Ishikawa (cell line): ENCODE results near the gene BCL2L1.

Source experiments
- EGR1 ChIP-seq: IDR thresholded peaks from 2 replicates; pipeline ENCODE4 v1.6.1; 2012
- EP300 ChIP-seq: IDR thresholded peaks from 2 replicates; pipeline ENCODE4 v1.6.1; 2012; ENCODE audit warnings: borderline replicate concordance
- MAX ChIP-seq: IDR thresholded peaks from 2 replicates; pipeline ENCODE4 v1.6.1; 2012
- NFIC ChIP-seq: IDR thresholded peaks from 2 replicates; pipeline ENCODE4 v1.6.1; 2012
- RAD21 ChIP-seq: IDR thresholded peaks from 2 replicates; pipeline ENCODE4 v1.6.1; 2012; ENCODE audit warnings: low read depth
- REST ChIP-seq: IDR thresholded peaks from 2 replicates; pipeline ENCODE4 v1.6.1; 2012; ENCODE audit warnings: low read depth, mild to moderate bottlenecking
- TAF1 ChIP-seq: IDR thresholded peaks from 2 replicates; pipeline ENCODE4 v1.6.1; 2012; ENCODE audit warnings: low read depth, mild to moderate bottlenecking
- TCF12 ChIP-seq: IDR thresholded peaks from 2 replicates; pipeline ENCODE4 v1.6.1; 2012; ENCODE audit warnings: low read depth
- TEAD4 ChIP-seq: IDR thresholded peaks from 2 replicates; pipeline ENCODE4 v1.6.1; 2012
- YY1 ChIP-seq: IDR thresholded peaks from 2 replicates; pipeline ENCODE4 v1.6.1; 2012; ENCODE audit warnings: low read depth
- TF ChIP-seq, protein P1 (sequence below): IDR thresholded peaks from 2 replicates; pipeline ENCODE4 v1.6.1; 2012

- no peak for TF ChIP-seq TAF1
- TF ChIP-seq, protein P1, sequence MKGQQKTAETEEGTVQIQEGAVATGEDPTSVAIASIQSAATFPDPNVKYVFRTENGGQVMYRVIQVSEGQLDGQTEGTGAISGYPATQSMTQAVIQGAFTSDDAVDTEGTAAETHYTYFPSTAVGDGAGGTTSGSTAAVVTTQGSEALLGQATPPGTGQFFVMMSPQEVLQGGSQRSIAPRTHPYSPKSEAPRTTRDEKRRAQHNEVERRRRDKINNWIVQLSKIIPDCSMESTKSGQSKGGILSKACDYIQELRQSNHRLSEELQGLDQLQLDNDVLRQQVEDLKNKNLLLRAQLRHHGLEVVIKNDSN = no peak
- TF ChIP-seq REST = no peak
- no peak for TF ChIP-seq YY1
- TF ChIP-seq RAD21 = no peak
- no peak for TF ChIP-seq TCF12
- no peak for TF ChIP-seq EP300
- TF ChIP-seq MAX = no peak
- no peak for TF ChIP-seq EGR1
- TF ChIP-seq NFIC = no peak
- no peak for TF ChIP-seq TEAD4
These were observed 17.5 kb downstream of the BCL2L1 start for GRCh38 chr20:31705191-31705590.
